ENCODE results near the gene KIAA2012.

- TF ChIP-seq EZH2phosphoT487 (IDR thresholded peaks at IDR 0.05; ENCODE audit: borderline replicate concordance, low read depth, low read length) (no peak), CTCF (conservative IDR thresholded peaks at IDR 0.05; ENCODE audit: low read length) (no peak)
Observed at GRCh38 chr2:202112041-202112440, 39.0 kb downstream of the KIAA2012 start.
